ENCODE results near the gene XYLT1. TPM values are rescaled to one million over a fixed set of nuclear protein-coding genes. Genes with fewer than 3 reads are reported as not detected.

XYLT1 gene
- total RNA-seq, 1 experiment from 2014 or later: 7.6 TPM

DNA sequence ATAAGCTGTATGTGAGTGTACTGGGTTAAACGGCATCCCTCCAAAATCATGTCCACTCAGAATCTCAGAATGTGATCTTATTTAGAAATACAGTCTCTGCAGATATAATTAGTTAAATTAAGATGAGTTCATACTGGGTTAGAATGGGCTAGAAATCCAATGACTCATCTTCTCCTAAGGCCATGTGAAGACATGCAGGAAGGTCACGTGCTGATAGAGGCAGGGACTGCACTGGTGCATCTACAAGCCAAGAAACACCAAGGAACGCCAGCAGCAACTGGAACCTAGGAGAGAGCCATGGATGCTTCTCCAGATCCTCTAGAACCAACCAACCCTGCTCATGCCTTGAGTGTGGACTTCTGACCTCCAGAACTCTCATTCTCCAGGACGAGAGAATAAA is 241.0 kb downstream of the XYLT1 start:
- H3K27me3 ChIP-seq (ENCODE audit: control insufficient read depth, insufficient read depth, low read length): no peaks in the 10 kb centered on the region
- H3K36me3 ChIP-seq (replicated peaks; ENCODE audit: control insufficient read depth, insufficient read depth, low read length): no peaks in the 10 kb centered on the region
- DNase-seq: no peak
- no peak overlapping the region for H3K4me3 ChIP-seq (ENCODE audit: insufficient read depth, low read depth, low read length)

DNA sequence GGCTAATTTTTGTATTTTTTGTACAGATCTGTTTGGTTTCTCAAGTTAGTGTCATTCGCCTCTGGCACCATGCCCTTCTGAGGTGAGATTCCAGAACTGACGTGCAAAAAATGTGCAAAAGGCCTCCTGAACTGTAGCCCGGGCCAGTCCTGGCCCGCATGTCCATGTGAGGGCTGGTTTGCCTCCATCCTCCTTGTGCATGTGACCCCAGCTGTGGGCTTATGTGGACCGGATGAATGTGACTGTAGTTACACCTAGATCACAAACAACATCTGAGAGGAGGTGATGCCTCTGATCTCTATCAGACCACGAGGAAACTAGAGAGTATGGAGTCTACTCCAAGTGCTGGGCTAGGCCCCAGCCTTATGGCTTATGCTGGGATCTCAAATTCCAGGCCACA is 241.6 kb downstream of the XYLT1 start:
- Histone ChIP-seq H3K27me3 (ENCODE audit: control insufficient read depth, insufficient read depth, low read length) (no peaks in the 10 kb centered on the region), H3K36me3 (replicated peaks; ENCODE audit: control insufficient read depth, insufficient read depth, low read length) (no peaks in the 10 kb centered on the region), H3K4me3 (ENCODE audit: insufficient read depth, low read depth, low read length) (no peak overlapping the region)
- no peak for DNase-seq

DNA sequence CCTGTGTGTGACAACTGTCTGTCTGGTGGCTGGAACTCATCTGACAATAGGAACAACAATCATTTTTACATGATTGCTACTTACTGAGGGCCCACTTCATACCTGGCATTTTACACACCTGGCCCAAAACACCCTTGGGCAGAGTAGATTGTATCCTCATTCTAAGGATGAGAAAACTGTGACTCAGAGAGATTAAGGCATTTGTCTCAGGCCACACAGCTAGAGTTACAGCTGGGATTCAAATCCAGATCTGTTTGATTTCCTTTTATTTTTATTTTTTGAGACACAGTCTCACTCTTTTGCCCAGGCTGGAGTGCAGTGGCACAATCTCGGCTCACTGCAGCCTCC is 242.1 kb downstream of the XYLT1 start:
- no peak for DNase-seq
- Histone ChIP-seq H3K4me3 (ENCODE audit: insufficient read depth, low read depth, low read length) (no peak overlapping the region), H3K36me3 (replicated peaks; ENCODE audit: control insufficient read depth, insufficient read depth, low read length) (no peaks in the 10 kb centered on the region), H3K27me3 (ENCODE audit: control insufficient read depth, insufficient read depth, low read length) (no peaks in the 10 kb centered on the region)

DNA sequence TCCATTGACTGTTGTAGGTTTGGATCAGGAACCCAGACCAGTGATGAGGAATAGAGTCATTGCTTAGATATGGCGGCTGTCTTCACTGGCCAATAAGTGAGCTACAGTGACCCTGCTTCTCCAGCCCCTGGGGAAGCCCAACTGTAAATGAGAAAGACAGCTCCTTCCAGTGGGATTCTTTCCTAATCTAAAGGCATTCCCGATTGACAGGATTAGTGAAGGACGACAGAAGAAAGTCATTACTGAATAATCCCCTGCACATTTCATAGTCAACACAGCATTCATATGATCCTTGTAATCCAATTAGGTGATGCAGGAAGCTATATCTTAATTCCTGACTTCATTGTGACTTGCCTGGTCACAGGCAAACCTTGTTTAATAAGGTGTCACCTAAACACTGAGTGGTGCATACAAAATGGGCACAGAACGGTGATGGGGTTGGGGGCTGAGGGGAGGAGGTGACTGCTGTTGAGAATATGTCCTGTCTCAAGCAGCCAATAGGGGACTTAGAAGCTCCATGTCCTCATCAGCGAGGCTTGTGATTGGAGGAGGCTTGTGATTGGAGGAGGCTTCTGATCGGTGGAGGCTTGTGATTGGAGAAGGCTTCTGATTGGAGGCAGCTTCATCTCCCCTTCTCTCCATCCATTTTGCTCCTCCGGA is 242.6 kb downstream of the XYLT1 start:
- H3K4me3 ChIP-seq (ENCODE audit: insufficient read depth, low read depth, low read length): no peak overlapping the region
- no peaks in the 10 kb centered on the region for H3K27me3 ChIP-seq (ENCODE audit: control insufficient read depth, insufficient read depth, low read length)
- no peak for DNase-seq
- no peaks in the 10 kb centered on the region for H3K36me3 ChIP-seq (replicated peaks; ENCODE audit: control insufficient read depth, insufficient read depth, low read length)

DNA sequence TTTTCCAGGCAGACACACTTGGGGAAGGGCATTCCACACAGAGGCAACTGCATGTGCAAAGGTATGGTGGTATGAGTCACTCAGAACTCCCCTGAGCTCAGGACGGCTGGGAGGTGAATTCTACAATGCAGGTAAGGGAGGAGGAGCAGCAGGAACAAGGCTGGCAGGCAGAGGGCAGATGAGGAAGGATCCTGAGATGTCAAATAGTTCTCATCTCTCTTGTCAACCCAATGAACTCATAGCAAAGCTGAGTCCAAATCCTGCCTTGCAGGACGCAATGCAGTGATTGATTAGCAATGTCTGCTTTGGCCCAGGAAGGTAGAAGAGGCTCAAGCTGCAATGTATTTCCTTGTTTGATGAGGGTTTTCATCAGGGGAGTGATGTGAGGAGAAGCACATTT is 243.5 kb downstream of the XYLT1 start:
- Histone ChIP-seq H3K27me3 (ENCODE audit: control insufficient read depth, insufficient read depth, low read length) (no peaks in the 10 kb centered on the region), H3K4me3 (ENCODE audit: insufficient read depth, low read depth, low read length) (no peak overlapping the region), H3K36me3 (replicated peaks; ENCODE audit: control insufficient read depth, insufficient read depth, low read length) (no peaks in the 10 kb centered on the region)
- peak; percentile 23 for DNase-seq

DNA sequence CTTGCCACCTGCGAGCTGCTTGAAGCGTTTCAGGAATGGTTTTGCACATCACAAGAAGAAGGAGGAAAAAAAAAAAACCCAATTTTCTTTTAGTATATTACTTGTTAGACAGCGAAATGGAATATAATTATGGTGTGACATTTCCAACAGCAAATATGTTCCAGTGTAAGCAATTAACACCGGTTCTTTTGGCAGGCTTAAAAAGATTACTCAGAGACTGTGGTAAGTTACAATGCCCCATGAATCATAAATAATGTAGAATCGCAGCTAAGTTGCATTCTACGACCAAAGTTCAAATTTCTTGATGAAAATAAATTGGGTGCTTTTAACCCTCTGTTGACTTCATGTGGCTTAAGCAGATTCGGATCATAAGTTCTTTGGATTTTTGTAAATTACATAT is 245.2 kb downstream of the XYLT1 start:
- no peak overlapping the region for H3K4me3 ChIP-seq (ENCODE audit: insufficient read depth, low read depth, low read length)
- DNase-seq: no peak
- H3K36me3 ChIP-seq (replicated peaks; ENCODE audit: control insufficient read depth, insufficient read depth, low read length): no peaks in the 10 kb centered on the region
- no peaks in the 10 kb centered on the region for H3K27me3 ChIP-seq (ENCODE audit: control insufficient read depth, insufficient read depth, low read length)

DNA sequence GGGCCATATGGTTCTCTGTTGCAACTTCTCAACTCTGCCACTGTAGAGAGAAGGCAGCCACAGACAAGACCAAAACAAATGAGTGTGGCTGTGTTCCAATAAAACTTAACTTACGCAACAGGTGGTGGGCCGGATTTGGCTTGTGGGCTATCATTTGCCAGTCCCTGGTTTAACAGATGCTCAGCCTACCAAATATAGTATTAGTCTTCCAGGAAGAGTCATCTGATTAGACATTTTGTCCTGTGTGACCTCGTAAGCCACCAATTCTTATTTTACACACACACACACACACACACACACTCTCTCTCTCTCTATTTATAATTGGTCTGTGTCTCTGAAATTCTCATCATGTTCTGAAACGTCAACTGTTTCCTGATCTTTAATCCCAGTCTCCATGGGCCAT is 245.9 kb downstream of the XYLT1 start:
- DNase-seq: no peak
- no peaks in the 10 kb centered on the region for H3K36me3 ChIP-seq (replicated peaks; ENCODE audit: control insufficient read depth, insufficient read depth, low read length)
- H3K4me3 ChIP-seq (ENCODE audit: insufficient read depth, low read depth, low read length): no peak overlapping the region
- no peaks in the 10 kb centered on the region for H3K27me3 ChIP-seq (ENCODE audit: control insufficient read depth, insufficient read depth, low read length)

DNA sequence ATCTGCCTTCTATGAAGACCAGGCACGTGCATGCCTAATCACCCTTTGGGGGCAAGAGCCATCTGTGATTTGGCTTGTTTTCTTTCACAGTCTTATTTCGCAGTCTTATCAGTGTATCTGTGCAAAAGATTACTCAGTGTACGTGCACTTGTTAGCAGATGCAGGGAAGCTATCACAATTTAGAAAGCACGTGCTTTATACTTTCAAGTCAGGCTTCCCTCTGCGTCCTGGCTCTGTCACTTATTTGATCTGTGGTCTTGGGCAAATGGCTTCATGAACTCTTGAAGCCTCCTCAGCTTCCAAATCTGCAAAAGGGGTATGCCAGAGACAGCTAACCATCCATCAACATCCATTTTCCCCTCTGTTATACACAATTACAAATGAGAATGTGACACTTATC is 246.4 kb downstream of the XYLT1 start:
- Histone ChIP-seq H3K27me3 (ENCODE audit: control insufficient read depth, insufficient read depth, low read length) (no peaks in the 10 kb centered on the region), H3K36me3 (replicated peaks; ENCODE audit: control insufficient read depth, insufficient read depth, low read length) (no peaks in the 10 kb centered on the region), H3K4me3 (ENCODE audit: insufficient read depth, low read depth, low read length) (no peak overlapping the region)
- no peak for DNase-seq

DNA sequence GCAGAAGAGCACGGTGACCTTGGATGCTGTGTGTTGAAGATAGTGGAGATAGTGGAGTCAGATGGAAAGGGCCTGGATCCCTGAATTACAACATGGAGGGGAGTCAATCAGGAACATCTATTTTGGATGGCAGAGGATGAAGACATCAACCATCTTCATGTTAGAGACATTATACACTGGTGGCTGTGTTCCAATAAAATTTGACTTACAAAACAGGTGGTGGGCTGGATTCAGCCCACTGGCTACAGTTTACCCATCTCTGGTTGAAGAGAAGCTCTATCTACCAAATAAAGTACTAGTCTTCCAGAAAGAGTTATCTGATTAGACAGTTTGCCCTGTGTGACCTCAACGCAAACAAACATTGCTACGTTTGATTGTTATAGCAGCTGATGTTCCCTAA is 247.2 kb downstream of the XYLT1 start:
- DNase-seq: no peak
- Histone ChIP-seq H3K4me3 (ENCODE audit: insufficient read depth, low read depth, low read length) (no peak overlapping the region), H3K36me3 (replicated peaks; ENCODE audit: control insufficient read depth, insufficient read depth, low read length) (no peaks in the 10 kb centered on the region), H3K27me3 (ENCODE audit: control insufficient read depth, insufficient read depth, low read length) (no peaks in the 10 kb centered on the region)

DNA sequence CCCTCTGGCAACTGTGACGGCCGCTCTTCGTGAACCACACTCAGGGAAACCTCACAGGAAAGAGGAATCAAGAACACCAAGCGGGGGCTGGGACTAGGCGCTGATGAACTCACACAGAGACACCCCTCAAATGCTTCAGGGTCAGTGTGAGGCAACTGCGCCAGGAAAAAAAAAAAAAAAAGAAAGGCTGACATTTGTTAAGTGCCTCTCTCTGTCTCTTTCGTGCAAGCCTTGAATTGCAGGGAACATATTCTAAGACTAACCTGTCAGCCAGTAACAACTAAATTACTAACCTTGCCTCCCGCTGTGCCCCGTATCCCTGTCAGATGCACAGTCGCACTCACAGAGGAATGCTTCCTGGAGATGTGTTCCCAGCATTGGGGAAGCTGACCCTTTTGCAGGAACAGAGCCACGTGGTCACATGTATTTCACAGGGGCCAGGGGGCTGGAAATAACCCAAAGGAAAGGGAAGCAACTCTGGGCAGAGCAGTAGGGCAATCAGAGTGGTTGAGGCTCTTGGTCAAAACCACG is 247.8 kb downstream of the XYLT1 start:
- DNase-seq: no peak
- Histone ChIP-seq H3K4me3 (ENCODE audit: insufficient read depth, low read depth, low read length) (no peak overlapping the region), H3K36me3 (replicated peaks; ENCODE audit: control insufficient read depth, insufficient read depth, low read length) (no peaks in the 10 kb centered on the region), H3K27me3 (ENCODE audit: control insufficient read depth, insufficient read depth, low read length) (no peaks in the 10 kb centered on the region)

DNA sequence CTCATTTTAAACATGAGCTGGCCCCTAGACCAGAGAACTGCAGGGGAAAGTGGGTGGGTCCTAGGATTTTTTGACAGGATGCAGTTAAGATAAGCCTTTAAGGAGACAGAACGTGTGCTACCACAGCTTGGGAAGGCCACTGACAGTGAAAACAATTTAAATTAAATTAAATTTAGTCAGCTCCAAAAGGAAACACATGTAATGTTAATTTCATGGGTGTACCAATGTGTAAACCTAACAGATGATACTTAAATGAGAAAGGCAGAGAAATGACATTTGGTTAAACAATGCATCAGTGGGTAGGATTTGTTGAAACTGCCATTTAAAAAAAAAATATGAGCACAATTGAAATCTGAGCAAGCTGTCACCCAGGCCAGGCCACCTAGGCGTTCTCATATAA is 250.8 kb downstream of the XYLT1 start:
- DNase-seq: no peak
- H3K27me3 ChIP-seq (ENCODE audit: control insufficient read depth, insufficient read depth, low read length): no peaks in the 10 kb centered on the region
- no peak overlapping the region for H3K4me3 ChIP-seq (ENCODE audit: insufficient read depth, low read depth, low read length)
- H3K36me3 ChIP-seq (replicated peaks; ENCODE audit: control insufficient read depth, insufficient read depth, low read length): no peaks in the 10 kb centered on the region

DNA sequence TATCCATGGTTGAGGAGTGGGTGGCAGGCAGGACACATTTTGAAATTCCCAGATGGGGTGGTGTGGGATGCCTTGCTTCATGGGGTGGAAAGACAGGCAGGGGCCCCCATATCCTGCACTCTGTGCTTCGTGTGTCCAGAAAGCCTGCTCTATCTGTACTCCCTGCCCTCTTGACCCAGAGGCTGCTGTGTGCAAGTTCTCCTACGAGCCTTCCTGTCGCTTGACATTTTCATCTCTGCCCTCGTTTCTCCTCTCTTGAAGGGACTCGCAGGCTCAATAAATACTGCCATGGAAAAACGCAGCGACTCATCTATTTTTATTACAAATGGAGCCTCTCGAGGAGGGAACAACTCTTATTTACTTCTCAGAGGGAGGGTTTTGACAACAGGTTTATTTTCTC is 254.8 kb downstream of the XYLT1 start:
- no peak for DNase-seq
- H3K36me3 ChIP-seq (replicated peaks; ENCODE audit: control insufficient read depth, insufficient read depth, low read length): no peaks in the 10 kb centered on the region
- H3K4me3 ChIP-seq (ENCODE audit: insufficient read depth, low read depth, low read length): no peak overlapping the region
- no peaks in the 10 kb centered on the region for H3K27me3 ChIP-seq (ENCODE audit: control insufficient read depth, insufficient read depth, low read length)

DNA sequence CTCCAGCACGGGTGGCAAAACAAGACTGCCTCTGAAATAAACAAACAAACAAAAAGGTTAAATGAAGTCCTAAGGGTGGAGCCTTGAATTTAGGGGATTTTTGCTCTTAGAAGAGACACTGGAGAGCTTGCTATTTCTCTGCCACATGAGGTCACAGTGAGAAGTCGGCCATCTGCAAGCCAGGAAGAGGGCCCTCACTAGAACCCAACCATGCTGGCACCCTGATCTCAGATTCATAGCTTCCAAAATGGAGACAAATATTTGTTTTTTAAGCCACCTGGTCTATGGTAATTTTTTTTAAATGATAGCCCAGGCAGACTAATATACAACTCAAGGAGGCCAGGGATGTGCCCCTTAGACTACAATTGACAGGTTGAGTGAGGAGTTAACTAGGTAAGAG is 255.5 kb downstream of the XYLT1 start:
- Histone ChIP-seq H3K4me3 (ENCODE audit: insufficient read depth, low read depth, low read length) (no peak overlapping the region), H3K27me3 (ENCODE audit: control insufficient read depth, insufficient read depth, low read length) (no peaks in the 10 kb centered on the region), H3K36me3 (replicated peaks; ENCODE audit: control insufficient read depth, insufficient read depth, low read length) (no peaks in the 10 kb centered on the region)
- DNase-seq: no peak

DNA sequence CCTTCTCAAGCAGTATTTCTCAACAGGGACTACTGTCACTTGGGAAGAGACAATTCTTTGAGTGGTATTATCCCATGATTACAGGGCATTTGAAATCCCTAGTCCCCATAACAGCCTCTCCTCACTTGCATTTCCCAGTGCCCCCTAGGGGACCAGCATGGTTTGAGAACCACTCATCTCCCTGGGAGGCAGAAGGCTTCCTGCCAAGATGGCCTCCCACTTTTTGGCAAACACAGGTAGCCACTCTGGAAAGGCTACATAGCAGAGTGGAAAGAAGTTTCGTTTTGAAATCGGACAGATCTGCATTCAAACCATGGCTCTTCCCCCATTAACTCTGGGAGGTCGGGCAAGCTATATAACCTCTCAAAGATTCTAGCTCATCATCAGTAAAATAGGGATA is 256.8 kb downstream of the XYLT1 start:
- Histone ChIP-seq H3K27me3 (ENCODE audit: control insufficient read depth, insufficient read depth, low read length) (no peaks in the 10 kb centered on the region), H3K4me3 (ENCODE audit: insufficient read depth, low read depth, low read length) (no peak overlapping the region), H3K36me3 (replicated peaks; ENCODE audit: control insufficient read depth, insufficient read depth, low read length) (no peaks in the 10 kb centered on the region)
- no peak for DNase-seq

DNA sequence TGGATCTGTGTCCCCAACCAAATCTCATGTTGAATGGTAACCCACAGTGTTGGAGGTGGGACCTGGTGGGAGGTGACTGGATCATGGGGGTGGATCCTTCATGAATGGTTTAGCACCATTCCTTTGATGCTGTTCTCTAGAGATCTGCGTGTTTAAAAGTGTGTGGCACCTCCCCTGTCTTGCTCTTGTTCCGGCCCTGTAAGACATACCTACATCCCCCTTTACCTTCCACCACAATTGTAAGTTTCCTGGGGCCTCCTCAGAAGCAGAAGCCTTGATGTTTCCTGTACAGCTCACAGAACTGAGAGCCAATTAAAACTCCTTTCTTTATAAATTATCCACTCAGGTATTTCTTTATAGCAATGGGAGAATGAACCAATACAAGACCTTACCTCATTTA is 257.7 kb downstream of the XYLT1 start:
- no peaks in the 10 kb centered on the region for H3K27me3 ChIP-seq (ENCODE audit: control insufficient read depth, insufficient read depth, low read length)

DNA sequence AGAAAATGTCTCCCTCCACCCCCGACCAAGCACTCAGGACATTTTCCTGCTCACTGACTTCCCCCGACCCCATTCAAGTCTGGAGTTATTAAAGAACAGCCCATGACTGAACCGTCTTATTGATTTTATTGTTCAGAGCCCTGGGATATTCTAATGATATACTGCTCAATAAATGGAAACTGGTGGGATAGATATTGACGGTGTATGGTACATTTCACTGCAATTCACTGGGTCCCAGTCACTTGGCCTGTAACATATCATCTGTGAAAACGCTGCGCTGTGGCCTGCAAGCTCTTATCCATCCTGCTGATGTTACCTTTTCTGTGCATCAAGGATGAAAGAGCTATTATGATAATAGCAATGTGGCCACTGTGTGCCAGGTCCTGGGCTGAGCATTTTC is 258.2 kb downstream of the XYLT1 start:
- Histone ChIP-seq H3K27me3 (ENCODE audit: control insufficient read depth, insufficient read depth, low read length) (no peaks in the 10 kb centered on the region), H3K4me3 (ENCODE audit: insufficient read depth, low read depth, low read length) (no peak overlapping the region), H3K36me3 (replicated peaks; ENCODE audit: control insufficient read depth, insufficient read depth, low read length) (no peaks in the 10 kb centered on the region)
- no peak for DNase-seq

More for the DNA sequence above, 257.7 kb downstream of the XYLT1 start:
- DNase-seq: no peak
- Histone ChIP-seq H3K36me3 (replicated peaks; ENCODE audit: control insufficient read depth, insufficient read depth, low read length) (no peaks in the 10 kb centered on the region), H3K4me3 (ENCODE audit: insufficient read depth, low read depth, low read length) (no peak overlapping the region)
